Measurements from ENCODE around the gene CD8B.

DNA sequence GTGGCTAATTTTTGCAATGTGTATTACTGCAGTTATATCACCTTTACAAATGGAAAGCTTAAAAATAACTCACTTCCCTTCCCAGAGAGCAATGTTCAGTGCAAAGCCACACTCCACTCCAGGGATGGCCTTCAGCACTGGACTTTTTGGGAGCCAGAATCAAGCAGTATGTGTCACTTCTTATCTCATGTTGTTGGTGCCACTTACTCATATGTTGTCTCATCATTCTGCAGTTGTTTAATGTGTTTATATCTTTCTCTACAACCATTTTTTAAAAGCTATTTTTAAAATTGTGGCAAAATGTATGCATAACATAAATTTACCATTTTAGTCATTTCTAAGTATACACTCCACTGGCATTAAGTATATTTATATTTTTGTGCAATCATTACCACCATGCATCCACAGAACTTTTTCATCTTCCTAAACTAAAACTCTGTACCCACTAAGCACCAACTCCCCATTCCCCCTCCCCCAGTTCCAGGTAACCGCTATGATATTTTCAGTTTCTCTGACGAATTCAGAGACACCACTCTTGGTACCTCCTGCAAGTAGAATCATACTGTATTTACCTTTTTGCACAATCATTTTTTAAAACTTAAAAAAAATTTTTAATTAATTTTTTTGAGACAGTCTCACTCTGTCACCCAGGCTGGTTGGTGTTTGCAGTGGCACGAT, 38.9 kb downstream of the CD8B start:
- TF ChIP-seq TAF1 (IDR thresholded peaks at IDR 0.05; ENCODE audit: low read depth, low read length) (no peak), POLR2A (IDR thresholded peaks at IDR 0.05; ENCODE audit: low read depth, low read length) (no peak), POLR2AphosphoS5 (IDR thresholded peaks at IDR 0.05; ENCODE audit: low read depth, low read length) (no peak), SPI1 (IDR thresholded peaks at IDR 0.05; ENCODE audit: low read depth, low read length) (no peak), PAX5 (IDR thresholded peaks at IDR 0.05; ENCODE audit: insufficient read depth, low read length, severe bottlenecking) (no peak), POU2F2 (IDR thresholded peaks at IDR 0.05; ENCODE audit: low read depth, low read length) (no peak)

All from GM12891 (cell line).